Stomach (tissue), 4 donors: ENCODE data around the gene PPP1R12C.

Source experiments
- CTCF ChIP-seq, 7 experiments: fragments of 450-650 bp in 4 of 7; fragments of 200-600 bp in 3 of 7; sonication (generic) in 3 of 7; IDR thresholded peaks; one replicate each; pipeline ENCODE4 v1.5.1; 2016 to 2019; ENCODE audit warnings: antibody characterized with exemption in 7 of 7, control low read depth in 2 of 7, mild to moderate bottlenecking in 1 of 7
- EP300 ChIP-seq: sonication (generic); formaldehyde crosslinking; IDR thresholded peaks from one replicate; pipeline ENCODE4 v1.6.1; 2017; ENCODE audit warnings: antibody characterized with exemption
- POLR2A ChIP-seq, 4 donors: fragments of 450-650 bp; IDR thresholded peaks; one replicate each; pipeline ENCODE4 v1.6.1; 2016; ENCODE audit warnings: antibody characterized with exemption in 4 of 4, control low read depth in 2 of 4, mild to moderate bottlenecking in 1 of 4, moderate library complexity in 1 of 4

DNA sequence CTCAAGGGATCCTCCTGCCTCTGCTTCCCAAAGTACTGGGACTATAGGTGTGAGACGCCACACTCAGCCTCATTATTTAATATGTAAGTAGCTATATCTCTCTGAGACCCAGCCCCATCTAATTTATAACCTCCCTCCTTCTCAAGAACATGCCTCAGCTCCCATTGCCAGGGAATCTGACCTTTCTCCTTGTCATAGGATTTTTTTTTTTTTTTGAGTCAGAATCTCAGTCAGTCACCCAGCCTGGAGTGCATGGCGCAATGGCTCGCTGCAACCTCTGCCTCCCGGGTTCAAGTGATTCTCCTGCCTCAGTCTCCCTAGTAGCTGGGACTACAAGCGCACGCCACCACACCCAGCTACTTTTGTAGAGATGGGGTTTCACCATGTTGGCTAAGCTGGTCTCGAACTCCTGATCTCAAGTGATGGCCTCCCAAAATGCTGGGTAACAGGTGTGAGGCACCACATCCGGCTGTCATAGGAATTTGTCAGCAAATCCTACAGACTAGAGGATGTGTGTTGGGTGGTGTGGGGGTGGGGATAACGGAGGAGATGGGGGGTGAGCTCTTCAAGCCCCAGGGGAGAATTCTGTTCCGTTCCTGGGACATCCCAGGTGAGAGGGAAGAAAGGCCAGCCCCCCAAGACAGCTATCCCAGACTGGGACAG, 46.8 kb downstream of the PPP1R12C start:
- TF ChIP-seq CTCF (IDR thresholded peaks at IDR 0.05), result no peak
- TF ChIP-seq EP300, result no peak
- TF ChIP-seq POLR2A (IDR thresholded peaks at IDR 0.05), result no peak
